HEK293 (cell line): ENCODE results near the gene CAPN7.

Source experiments
- FEZF1 ChIP-seq: fragments of 450-650 bp; formaldehyde crosslinking; IDR thresholded peaks from 2 replicates; pipeline ENCODE4 v1.5.1; 2016; ENCODE audit warnings: missing biosample characterization, missing genetic modification characterization
- GLI4 ChIP-seq: fragments of 450-650 bp; formaldehyde crosslinking; IDR thresholded peaks from 2 replicates; pipeline ENCODE4 v1.5.1; 2016; ENCODE audit warnings: missing biosample characterization, missing genetic modification characterization
- HOXA7 ChIP-seq: sonication (generic); formaldehyde crosslinking; IDR thresholded peaks from 2 replicates; pipeline ENCODE4 v1.8.1; 2022; ENCODE audit warnings: missing genetic modification reagents, borderline replicate concordance
- KLF8 ChIP-seq: fragments of 450-650 bp; formaldehyde crosslinking; IDR thresholded peaks from 2 replicates; pipeline ENCODE4 v1.5.1; 2016; ENCODE audit warnings: missing biosample characterization, missing genetic modification characterization
- MZF1 ChIP-seq: fragments of 450-650 bp; formaldehyde crosslinking; IDR thresholded peaks from 2 replicates; pipeline ENCODE4 v1.5.1; 2017; ENCODE audit warnings: missing biosample characterization, missing genetic modification characterization, borderline replicate concordance
- PRDM1 ChIP-seq: fragments of 450-650 bp; formaldehyde crosslinking; IDR thresholded peaks from 2 replicates; pipeline ENCODE4; 2016; ENCODE audit warnings: missing biosample characterization, missing genetic modification characterization
- RBAK ChIP-seq: fragments of 450-650 bp; formaldehyde crosslinking; IDR thresholded peaks from 2 replicates; pipeline ENCODE4 v1.5.1; 2016; ENCODE audit warnings: missing biosample characterization, missing genetic modification characterization
- SCRT2 ChIP-seq: fragments of 450-650 bp; formaldehyde crosslinking; IDR thresholded peaks from 2 replicates; pipeline ENCODE4 v1.5.1; 2016; ENCODE audit warnings: missing biosample characterization, missing genetic modification characterization
- SETDB1 ChIP-seq: IDR thresholded peaks from one replicate; pipeline ENCODE4 v1.6.1; 2017; ENCODE audit warnings: mild to moderate bottlenecking, low read length, moderate library complexity, mixed read lengths; ENCODE audit not compliant: insufficient read length
- ZFP69B ChIP-seq: fragments of 450-650 bp; formaldehyde crosslinking; IDR thresholded peaks from 2 replicates; pipeline ENCODE4 v1.5.1; 2016; ENCODE audit warnings: missing biosample characterization, missing genetic modification characterization
- ZNF140 ChIP-seq: fragments of 450-650 bp; formaldehyde crosslinking; IDR thresholded peaks from 2 replicates; pipeline ENCODE4 v1.5.1; 2016; ENCODE audit warnings: missing biosample characterization, missing genetic modification characterization
- ZNF24 ChIP-seq: fragments of 450-650 bp; formaldehyde crosslinking; IDR thresholded peaks from 2 replicates; pipeline ENCODE4 v1.5.1; 2016; ENCODE audit warnings: missing biosample characterization, missing genetic modification characterization
- ZNF266 ChIP-seq: fragments of 450-650 bp; formaldehyde crosslinking; IDR thresholded peaks from 2 replicates; pipeline ENCODE4 v1.5.1; 2016; ENCODE audit warnings: missing biosample characterization, missing genetic modification characterization, low read depth
- ZNF341 ChIP-seq: fragments of 450-650 bp; formaldehyde crosslinking; IDR thresholded peaks from 2 replicates; pipeline ENCODE4; 2016; ENCODE audit warnings: low read depth, missing biosample characterization, missing genetic modification characterization
- ZNF366 ChIP-seq: fragments of 450-650 bp; formaldehyde crosslinking; conservative IDR thresholded peaks from 2 replicates; pipeline ENCODE4 v1.5.1; 2016; ENCODE audit warnings: missing biosample characterization, missing genetic modification characterization
- ZNF544 ChIP-seq: fragments of 450-650 bp; formaldehyde crosslinking; IDR thresholded peaks from 2 replicates; pipeline ENCODE4 v1.5.0; 2017; ENCODE audit warnings: missing biosample characterization, missing genetic modification characterization
- ZNF561 ChIP-seq: fragments of 450-650 bp; IDR thresholded peaks from 2 replicates; pipeline ENCODE4 v1.5.1; 2018; ENCODE audit warnings: missing biosample characterization, missing genetic modification characterization, borderline replicate concordance
- ZNF571 ChIP-seq: fragments of 450-650 bp; formaldehyde crosslinking; IDR thresholded peaks from 2 replicates; pipeline ENCODE4 v1.5.0; 2017; ENCODE audit warnings: missing biosample characterization, missing genetic modification characterization
- ZNF629 ChIP-seq: fragments of 450-650 bp; formaldehyde crosslinking; IDR thresholded peaks from 2 replicates; pipeline ENCODE4 v1.5.1; 2017; ENCODE audit warnings: missing biosample characterization, missing genetic modification characterization
- ZNF660 ChIP-seq: fragments of 450-650 bp; IDR thresholded peaks from 2 replicates; pipeline ENCODE4 v1.5.1; 2018; ENCODE audit warnings: missing biosample characterization, mild to moderate bottlenecking, missing genetic modification characterization
- ZNF791 ChIP-seq: fragments of 450-650 bp; formaldehyde crosslinking; IDR thresholded peaks from 2 replicates; pipeline ENCODE4 v1.5.1; 2016; ENCODE audit warnings: missing biosample characterization, missing genetic modification characterization
- TF ChIP-seq, protein P1 (sequence below): fragments of 450-650 bp; IDR thresholded peaks from 2 replicates; pipeline ENCODE4 v1.5.1; 2018; ENCODE audit warnings: missing biosample characterization, missing genetic modification characterization
- TF ChIP-seq, protein P2 (sequence below): fragments of 450-650 bp; formaldehyde crosslinking; IDR thresholded peaks from 2 replicates; pipeline ENCODE4 v1.5.1; 2016; ENCODE audit warnings: missing biosample characterization, missing genetic modification characterization
- TF ChIP-seq, protein P3 (sequence below): fragments of 450-650 bp; formaldehyde crosslinking; IDR thresholded peaks from 2 replicates; pipeline ENCODE4 v1.5.1; 2016; ENCODE audit warnings: missing biosample characterization, missing genetic modification characterization
- TF ChIP-seq, protein P4 (sequence below): fragments of 450-650 bp; formaldehyde crosslinking; IDR thresholded peaks from 2 replicates; pipeline ENCODE4 v1.5.1; 2016; ENCODE audit warnings: missing biosample characterization, missing genetic modification characterization
- TF ChIP-seq, protein P5 (sequence below): fragments of 450-650 bp; formaldehyde crosslinking; IDR thresholded peaks from 2 replicates; pipeline ENCODE4 v1.5.1; 2016; ENCODE audit warnings: missing biosample characterization, missing genetic modification characterization
- TF ChIP-seq, protein P6 (sequence below): IDR thresholded peaks from 2 replicates; pipeline ENCODE4 v1.6.1; 2011; ENCODE audit warnings: mild to moderate bottlenecking, low read depth, low read length, borderline replicate concordance
- TF ChIP-seq, protein P7 (sequence below): fragments of 450-650 bp; formaldehyde crosslinking; IDR thresholded peaks from 2 replicates; pipeline ENCODE4 v1.5.1; 2016; ENCODE audit warnings: missing biosample characterization, missing genetic modification characterization, low read depth

Gene CAPN7

DNA sequence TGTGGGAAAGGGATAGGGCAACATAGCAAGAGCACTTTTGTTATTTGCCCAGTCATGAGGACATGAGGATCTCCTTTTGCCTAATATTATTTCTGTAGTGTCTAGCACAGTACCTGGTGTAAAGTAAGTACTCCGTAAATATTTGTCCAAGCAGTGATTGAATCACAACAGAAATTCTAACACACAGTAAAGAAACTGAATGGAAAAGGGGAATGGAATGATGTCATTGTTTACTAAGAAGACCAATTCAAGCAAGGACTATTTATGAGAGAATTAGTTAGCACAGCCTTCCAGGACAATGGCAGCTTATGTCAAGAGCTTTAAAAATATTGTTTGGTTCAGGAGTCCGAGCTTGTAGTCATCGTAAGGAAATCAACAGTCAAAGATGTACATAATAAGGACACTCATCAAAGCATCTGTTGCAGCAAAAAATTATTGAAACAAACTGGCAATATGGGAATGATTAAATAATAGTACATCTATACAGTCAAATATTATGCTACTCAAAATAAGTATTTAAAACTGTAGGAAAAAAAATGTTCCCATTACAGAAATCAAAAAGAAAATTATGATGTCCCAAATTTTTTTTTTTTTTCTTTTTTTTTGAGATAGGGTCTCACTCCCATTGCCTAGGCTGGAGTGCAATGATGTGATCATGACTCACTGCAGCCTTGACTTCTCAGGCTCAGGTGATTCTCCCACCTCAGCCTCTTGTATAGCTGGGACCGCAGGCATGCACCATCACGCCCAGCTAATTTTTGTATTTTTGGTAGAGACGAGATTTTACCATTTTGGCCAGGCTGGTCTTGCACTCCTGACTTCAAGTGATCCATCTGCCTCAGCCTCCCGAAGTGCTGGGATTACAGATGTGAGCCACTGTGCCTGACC, 17.9 kb downstream of the CAPN7 start (continued):
- TF ChIP-seq PRDM1 (tag by site-specific recombination) (peak; percentile 62; the same call in 1 of the 2 replicates), ZNF341 (tag by site-specific recombination) (no peak), GLI4 (no peak), ZNF791 (no peak), MZF1 (tag by site-specific recombination) (0 out of 2 replicates have a peak, but pooled peaks have one; percentile 44), ZNF24 (tag by site-specific recombination) (0 out of 2 replicates have a peak, but pooled peaks have one; percentile 62), FEZF1 (0 out of 2 replicates have a peak, but pooled peaks have one; percentile 6), ZNF660 (tag by site-specific recombination) (peak; percentile 99), HOXA7 (CRISPR knock-in tag) (no peak), ZNF629 (tag by site-specific recombination) (peak; percentile 82), ZNF561 (no peak), SCRT2 (tag by site-specific recombination) (peak; percentile 42), ZNF571 (tag by site-specific recombination) (no peak), ZNF366 (0 out of 2 replicates have a peak, but pooled peaks have one; percentile 36), ZNF266 (no peak), ZNF140 (no peak), ZNF544 (tag by site-specific recombination) (no peak), RBAK (tag by site-specific recombination) (no peak), SETDB1 (no peak), KLF8 (tag by site-specific recombination) (no peak; the same call in 1 of the 2 replicates), ZFP69B (no peak)
- TF ChIP-seq, protein P1, sequence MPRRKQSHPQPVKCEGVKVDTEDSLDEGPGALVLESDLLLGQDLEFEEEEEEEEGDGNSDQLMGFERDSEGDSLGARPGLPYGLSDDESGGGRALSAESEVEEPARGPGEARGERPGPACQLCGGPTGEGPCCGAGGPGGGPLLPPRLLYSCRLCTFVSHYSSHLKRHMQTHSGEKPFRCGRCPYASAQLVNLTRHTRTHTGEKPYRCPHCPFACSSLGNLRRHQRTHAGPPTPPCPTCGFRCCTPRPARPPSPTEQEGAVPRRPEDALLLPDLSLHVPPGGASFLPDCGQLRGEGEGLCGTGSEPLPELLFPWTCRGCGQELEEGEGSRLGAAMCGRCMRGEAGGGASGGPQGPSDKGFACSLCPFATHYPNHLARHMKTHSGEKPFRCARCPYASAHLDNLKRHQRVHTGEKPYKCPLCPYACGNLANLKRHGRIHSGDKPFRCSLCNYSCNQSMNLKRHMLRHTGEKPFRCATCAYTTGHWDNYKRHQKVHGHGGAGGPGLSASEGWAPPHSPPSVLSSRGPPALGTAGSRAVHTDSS = no peak
- TF ChIP-seq, protein P2, sequence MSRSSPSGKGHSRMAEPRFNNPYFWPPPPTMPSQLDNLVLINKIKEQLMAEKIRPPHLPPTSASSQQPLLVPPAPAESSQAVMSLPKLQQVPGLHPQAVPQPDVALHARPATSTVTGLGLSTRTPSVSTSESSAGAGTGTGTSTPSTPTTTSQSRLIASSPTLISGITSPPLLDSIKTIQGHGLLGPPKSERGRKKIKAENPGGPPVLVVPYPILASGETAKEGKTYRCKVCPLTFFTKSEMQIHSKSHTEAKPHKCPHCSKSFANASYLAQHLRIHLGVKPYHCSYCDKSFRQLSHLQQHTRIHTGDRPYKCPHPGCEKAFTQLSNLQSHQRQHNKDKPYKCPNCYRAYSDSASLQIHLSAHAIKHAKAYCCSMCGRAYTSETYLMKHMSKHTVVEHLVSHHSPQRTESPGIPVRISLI (tag by site-specific recombination) = peak; percentile 91
- TF ChIP-seq, protein P3, sequence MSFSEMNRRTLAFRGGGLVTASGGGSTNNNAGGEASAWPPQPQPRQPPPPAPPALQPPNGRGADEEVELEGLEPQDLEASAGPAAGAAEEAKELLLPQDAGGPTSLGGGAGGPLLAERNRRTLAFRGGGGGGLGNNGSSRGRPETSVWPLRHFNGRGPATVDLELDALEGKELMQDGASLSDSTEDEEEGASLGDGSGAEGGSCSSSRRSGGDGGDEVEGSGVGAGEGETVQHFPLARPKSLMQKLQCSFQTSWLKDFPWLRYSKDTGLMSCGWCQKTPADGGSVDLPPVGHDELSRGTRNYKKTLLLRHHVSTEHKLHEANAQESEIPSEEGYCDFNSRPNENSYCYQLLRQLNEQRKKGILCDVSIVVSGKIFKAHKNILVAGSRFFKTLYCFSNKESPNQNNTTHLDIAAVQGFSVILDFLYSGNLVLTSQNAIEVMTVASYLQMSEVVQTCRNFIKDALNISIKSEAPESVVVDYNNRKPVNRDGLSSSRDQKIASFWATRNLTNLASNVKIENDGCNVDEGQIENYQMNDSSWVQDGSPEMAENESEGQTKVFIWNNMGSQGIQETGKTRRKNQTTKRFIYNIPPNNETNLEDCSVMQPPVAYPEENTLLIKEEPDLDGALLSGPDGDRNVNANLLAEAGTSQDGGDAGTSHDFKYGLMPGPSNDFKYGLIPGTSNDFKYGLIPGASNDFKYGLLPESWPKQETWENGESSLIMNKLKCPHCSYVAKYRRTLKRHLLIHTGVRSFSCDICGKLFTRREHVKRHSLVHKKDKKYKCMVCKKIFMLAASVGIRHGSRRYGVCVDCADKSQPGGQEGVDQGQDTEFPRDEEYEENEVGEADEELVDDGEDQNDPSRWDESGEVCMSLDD (tag by site-specific recombination) = no peak
- TF ChIP-seq, protein P4, sequence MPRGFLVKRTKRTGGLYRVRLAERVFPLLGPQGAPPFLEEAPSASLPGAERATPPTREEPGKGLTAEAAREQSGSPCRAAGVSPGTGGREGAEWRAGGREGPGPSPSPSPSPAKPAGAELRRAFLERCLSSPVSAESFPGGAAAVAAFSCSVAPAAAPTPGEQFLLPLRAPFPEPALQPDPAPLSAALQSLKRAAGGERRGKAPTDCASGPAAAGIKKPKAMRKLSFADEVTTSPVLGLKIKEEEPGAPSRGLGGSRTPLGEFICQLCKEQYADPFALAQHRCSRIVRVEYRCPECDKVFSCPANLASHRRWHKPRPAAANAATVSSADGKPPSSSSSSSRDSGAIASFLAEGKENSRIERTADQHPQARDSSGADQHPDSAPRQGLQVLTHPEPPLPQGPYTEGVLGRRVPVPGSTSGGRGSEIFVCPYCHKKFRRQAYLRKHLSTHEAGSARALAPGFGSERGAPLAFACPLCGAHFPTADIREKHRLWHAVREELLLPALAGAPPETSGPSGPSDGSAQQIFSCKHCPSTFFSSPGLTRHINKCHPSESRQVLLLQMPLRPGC (tag by site-specific recombination) = peak; percentile 89
- TF ChIP-seq, protein P5, sequence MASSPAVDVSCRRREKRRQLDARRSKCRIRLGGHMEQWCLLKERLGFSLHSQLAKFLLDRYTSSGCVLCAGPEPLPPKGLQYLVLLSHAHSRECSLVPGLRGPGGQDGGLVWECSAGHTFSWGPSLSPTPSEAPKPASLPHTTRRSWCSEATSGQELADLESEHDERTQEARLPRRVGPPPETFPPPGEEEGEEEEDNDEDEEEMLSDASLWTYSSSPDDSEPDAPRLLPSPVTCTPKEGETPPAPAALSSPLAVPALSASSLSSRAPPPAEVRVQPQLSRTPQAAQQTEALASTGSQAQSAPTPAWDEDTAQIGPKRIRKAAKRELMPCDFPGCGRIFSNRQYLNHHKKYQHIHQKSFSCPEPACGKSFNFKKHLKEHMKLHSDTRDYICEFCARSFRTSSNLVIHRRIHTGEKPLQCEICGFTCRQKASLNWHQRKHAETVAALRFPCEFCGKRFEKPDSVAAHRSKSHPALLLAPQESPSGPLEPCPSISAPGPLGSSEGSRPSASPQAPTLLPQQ (tag by site-specific recombination) = 0 out of 2 replicates have a peak, but pooled peaks have one; percentile 46
- TF ChIP-seq, protein P6, sequence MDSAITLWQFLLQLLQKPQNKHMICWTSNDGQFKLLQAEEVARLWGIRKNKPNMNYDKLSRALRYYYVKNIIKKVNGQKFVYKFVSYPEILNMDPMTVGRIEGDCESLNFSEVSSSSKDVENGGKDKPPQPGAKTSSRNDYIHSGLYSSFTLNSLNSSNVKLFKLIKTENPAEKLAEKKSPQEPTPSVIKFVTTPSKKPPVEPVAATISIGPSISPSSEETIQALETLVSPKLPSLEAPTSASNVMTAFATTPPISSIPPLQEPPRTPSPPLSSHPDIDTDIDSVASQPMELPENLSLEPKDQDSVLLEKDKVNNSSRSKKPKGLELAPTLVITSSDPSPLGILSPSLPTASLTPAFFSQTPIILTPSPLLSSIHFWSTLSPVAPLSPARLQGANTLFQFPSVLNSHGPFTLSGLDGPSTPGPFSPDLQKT = no peak
- TF ChIP-seq, protein P7, sequence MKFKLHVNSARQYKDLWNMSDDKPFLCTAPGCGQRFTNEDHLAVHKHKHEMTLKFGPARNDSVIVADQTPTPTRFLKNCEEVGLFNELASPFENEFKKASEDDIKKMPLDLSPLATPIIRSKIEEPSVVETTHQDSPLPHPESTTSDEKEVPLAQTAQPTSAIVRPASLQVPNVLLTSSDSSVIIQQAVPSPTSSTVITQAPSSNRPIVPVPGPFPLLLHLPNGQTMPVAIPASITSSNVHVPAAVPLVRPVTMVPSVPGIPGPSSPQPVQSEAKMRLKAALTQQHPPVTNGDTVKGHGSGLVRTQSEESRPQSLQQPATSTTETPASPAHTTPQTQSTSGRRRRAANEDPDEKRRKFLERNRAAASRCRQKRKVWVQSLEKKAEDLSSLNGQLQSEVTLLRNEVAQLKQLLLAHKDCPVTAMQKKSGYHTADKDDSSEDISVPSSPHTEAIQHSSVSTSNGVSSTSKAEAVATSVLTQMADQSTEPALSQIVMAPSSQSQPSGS (tag by site-specific recombination) = peak; percentile 95
